OCI-LY7 (cell line): ENCODE results near the gene MXD1. TPM values are rescaled to one million over a fixed set of nuclear protein-coding genes. Genes with fewer than 3 reads are reported as not detected.

ENCODE experiments used
- Bru-seq: library from RNA; stranded (reverse); fragments of 400-500 nt; gene quantifications from one replicate; lab custom pipeline; 2021; lab: Mats Ljungman, UMichigan
- BruChase-seq, 2 experiments: library from RNA; stranded (reverse); fragments of 400-500 nt; gene quantifications; one replicate each; lab custom pipeline; 2021; lab: Mats Ljungman, UMichigan
- BruUV-seq: library from RNA; stranded (reverse); fragments of 400-500 nt; replicated peaks from 2 replicates; lab custom pipeline; 2021; lab: Mats Ljungman, UMichigan
- CTCF ChIA-PET: fragments of 300-600 bp; sonication (Branson Sonifier 250); formaldehyde crosslinking; loops from one replicate; lab custom pipeline; 2022; ENCODE audit warnings: antibody characterized with exemption; ENCODE audit not compliant: unreplicated experiment; lab: Charles Lee
- POLR2A ChIA-PET: fragments of 300-600 bp; sonication (Branson Sonifier 250); formaldehyde crosslinking; loops from one replicate; lab custom pipeline; 2022; ENCODE audit warnings: antibody characterized with exemption; lab: Charles Lee
- DNase-seq: peaks from one replicate; pipeline ENCODE4 v3.0.0-alpha.2; 2015; ENCODE audit warnings: low spot score
- H2AFZ ChIP-seq: fragments of 200-600 bp; sonication (generic), shearing (Covaris generic); 2 replicates; pipeline ENCODE4 v1.6.1; 2014; ENCODE audit warnings: mild to moderate bottlenecking, antibody characterized with exemption, low read length, moderate library complexity
- H3K27ac ChIP-seq: fragments of 200-600 bp; sonication (generic); 2 replicates; pipeline ENCODE4 v1.5.1; 2014; ENCODE audit warnings: mixed run types, low read depth, mild to moderate bottlenecking, moderate library complexity, low read length, inconsistent platforms; ENCODE audit not compliant: poor library complexity, severe bottlenecking
- H3K36me3 ChIP-seq: fragments of 200-600 bp; sonication (generic); 2 replicates; pipeline ENCODE4 v1.6.1; 2014; ENCODE audit warnings: mild to moderate bottlenecking, antibody characterized with exemption, low read length, moderate library complexity, mixed read lengths; ENCODE audit not compliant: insufficient read depth
- H3K4me1 ChIP-seq: fragments of 200-600 bp; sonication (generic); 2 replicates; pipeline ENCODE4 v1.5.1; 2014; ENCODE audit warnings: mild to moderate bottlenecking, low read length; ENCODE audit not compliant: insufficient read depth, poor library complexity, severe bottlenecking
- H3K4me2 ChIP-seq: fragments of 200-600 bp; sonication (generic); 2 replicates; pipeline ENCODE4 v1.6.1; 2014; ENCODE audit warnings: mild to moderate bottlenecking, low read length
- H3K4me3 ChIP-seq: fragments of 200-600 bp; sonication (generic); 2 replicates; pipeline ENCODE4 v1.5.1; 2014; ENCODE audit warnings: mild to moderate bottlenecking, low read depth, low read length; ENCODE audit not compliant: poor library complexity, severe bottlenecking
- H3K79me2 ChIP-seq: fragments of 200-600 bp; sonication (generic); 2 replicates; pipeline ENCODE4 v1.6.1; 2016; ENCODE audit warnings: low read depth, mild to moderate bottlenecking, low read length, moderate library complexity, mixed read lengths; ENCODE audit not compliant: insufficient read depth
- H3K9me2 ChIP-seq: fragments of 200-600 bp; sonication (generic); 2 replicates; pipeline ENCODE4 v1.6.1; 2016; ENCODE audit warnings: mild to moderate bottlenecking, low read length, mixed read lengths; ENCODE audit not compliant: insufficient read depth
- H3K9me3 ChIP-seq: fragments of 200-600 bp; sonication (generic); 2 replicates; pipeline ENCODE4 v1.6.1; 2014; ENCODE audit warnings: mild to moderate bottlenecking, mixed run types, low read length, mixed read lengths
- H4K20me1 ChIP-seq: fragments of 200-600 bp; sonication (generic); 2 replicates; pipeline ENCODE4 v1.6.1; 2014; ENCODE audit warnings: mild to moderate bottlenecking, antibody characterized with exemption, low read length, moderate library complexity, mixed read lengths; ENCODE audit not compliant: insufficient read depth
- CTCF ChIP-seq: fragments of 200-600 bp; sonication (generic); conservative IDR thresholded peaks from 2 replicates; pipeline ENCODE4 v1.5.1; 2014; ENCODE audit warnings: mild to moderate bottlenecking, antibody characterized with exemption, low read length, moderate library complexity, mixed read lengths
- EZH2phosphoT487 ChIP-seq: fragments of 200-600 bp; sonication (generic); IDR thresholded peaks from 2 replicates; pipeline ENCODE4 v1.6.1; 2018; ENCODE audit warnings: low read depth, borderline replicate concordance, mild to moderate bottlenecking, mixed run types, antibody characterized with exemption, low read length, moderate library complexity, mixed read lengths
- intact Hi-C: fragments of 100-400 bp; cut with micrococcal nuclease; formaldehyde crosslinking; loops from one replicate; pipeline ENCODE4 v1.10.0; 2022; ENCODE audit not compliant: unreplicated experiment
- long read RNA-seq: library from polyadenylated mRNA; stranded (forward); transcript quantifications from one replicate; pipeline ENCODE4 v2.0.0, GENCODE V29; 2022
- total RNA-seq, 2 experiments: library from RNA; depleted of rRNA in 1 of 2; stranded (reverse); fragments of >200 nt in 1 of 2; shearing (Covaris generic) in 1 of 2; gene quantifications; 2 replicates each; pipeline ENCODE4 v1.2.3, GENCODE V29; 2014 to 2022

The MXD1 gene, protein sequence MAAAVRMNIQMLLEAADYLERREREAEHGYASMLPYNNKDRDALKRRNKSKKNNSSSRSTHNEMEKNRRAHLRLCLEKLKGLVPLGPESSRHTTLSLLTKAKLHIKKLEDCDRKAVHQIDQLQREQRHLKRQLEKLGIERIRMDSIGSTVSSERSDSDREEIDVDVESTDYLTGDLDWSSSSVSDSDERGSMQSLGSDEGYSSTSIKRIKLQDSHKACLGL
- total RNA-seq (2014; rRNA removed; shearing (Covaris generic)) (1.1 and 2.2 TPM in 2 replicates), total RNA-seq (2022) (2.8 and 2.9 TPM in 2 replicates), Bru-seq, nascent RNA (percentile 55 among the genes with signal in this experiment), BruChase-seq, experiment 1, labeled RNA remaining after a 6-hour chase (percentile 37 among the genes with signal in this experiment), BruChase-seq, experiment 2, labeled RNA remaining after a 2-hour chase (percentile 57 among the genes with signal in this experiment)
- long read RNA-seq, partial matches to known transcripts = 0 of 2 reads
- long read RNA-seq, other reads (novel, unspliced or antisense) = 2 of 2 reads

DNA sequence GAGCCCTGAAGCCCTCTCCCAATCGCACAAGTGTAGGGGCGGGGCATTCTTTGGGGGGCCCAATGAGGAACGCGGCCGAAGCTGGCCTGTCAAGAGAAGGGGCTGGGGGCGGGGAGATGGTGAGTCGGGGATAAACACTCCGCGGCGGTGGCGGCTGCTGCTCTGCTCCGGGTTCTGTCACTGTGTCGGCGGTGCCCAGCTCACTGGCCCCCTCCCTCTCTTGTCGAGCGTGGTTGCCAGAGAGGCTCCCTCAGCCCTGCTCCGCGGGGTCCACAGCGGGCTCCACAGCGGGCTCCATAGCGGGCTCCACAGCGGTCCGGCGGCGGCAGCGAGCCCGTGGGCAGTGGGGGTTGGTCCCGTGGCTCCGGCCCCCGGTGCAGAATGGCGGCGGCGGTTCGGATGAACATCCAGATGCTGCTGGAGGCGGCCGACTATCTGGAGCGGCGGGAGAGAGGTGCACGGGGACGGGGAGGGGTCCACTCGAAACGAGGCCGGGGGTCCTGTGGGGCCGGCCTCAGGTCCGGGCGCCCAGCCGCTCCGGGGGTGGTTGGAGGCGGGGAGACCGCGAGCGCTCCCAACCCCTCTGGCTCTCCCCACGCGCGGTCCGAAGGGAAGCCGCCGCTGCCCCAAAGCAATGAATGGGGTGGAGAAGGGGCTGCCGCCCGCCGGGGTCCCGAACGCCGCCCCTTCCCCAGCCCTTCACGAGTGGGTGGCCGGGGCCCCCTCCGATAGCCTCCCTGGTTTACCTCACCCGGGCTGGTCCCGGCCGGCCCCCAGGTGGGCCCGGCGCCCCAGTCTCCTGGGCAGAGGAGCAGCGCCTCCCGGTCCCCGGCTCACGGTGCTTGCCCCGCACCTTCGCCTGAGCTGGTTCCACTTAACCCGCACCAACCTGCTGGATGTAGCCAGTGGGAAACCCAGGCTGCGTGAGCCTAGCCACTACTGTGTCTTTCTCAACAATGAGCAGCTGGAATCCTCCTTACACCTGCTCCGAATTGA lies at the start of gene MXD1:
Gene MXD1, plus strand, starts transcription at position 160 of the 996 bp plus-strand sequence. Its CDS starts 222 bp downstream, at position 382.
- ChIA-PET POLR2A (interaction anchor here (0.6 to 3.2 kb wide), 29 partner anchors 8 to 378 kb away, joined by 3 to 19 read pairs (median 5); partner anchors contain the start of genes C2orf42, PCYOX1, SNRNP27 and SNRPG), CTCF (interaction anchor here (0.9 to 1.5 kb wide), 2 partner anchors 22 to 191 kb away, joined by 4 to 6 read pairs; partner anchors contain the start of gene SNRNP27)
- no peaks in the 10 kb centered on the region for H3K79me2 ChIP-seq
- intact Hi-C loops = loop anchor here (1.0 to 5.0 kb wide), 7 partner anchors 156 to 386 kb away; partner anchors contain the start of genes SNRPG and TIA1
- H3K9me2 ChIP-seq = no peaks in the 10 kb centered on the region
- no peaks in the 10 kb centered on the region for H4K20me1 ChIP-seq
- peaks cover 9% of the 10 kb centered on the region; the same call in 1 of the 2 replicates for H3K36me3 ChIP-seq
- peak within 1 kb of the TSS; percentile 74; the same call in 1 of the 2 replicates for H2AFZ ChIP-seq
- peaks cover 40% of the 10 kb centered on the region for H3K4me1 ChIP-seq
- peak within 1 kb of the TSS; percentile 58 for H3K27ac ChIP-seq
- H3K4me3 ChIP-seq = peak within 1 kb of the TSS; percentile 91
- DNase-seq = no peak
- BruUV-seq = no TSS peak
- TF ChIP-seq CTCF = no peak
- no peak for TF ChIP-seq EZH2phosphoT487
- H3K9me3 ChIP-seq = no peaks in the 10 kb centered on the region
- peak within 1 kb of the TSS; percentile 92 for H3K4me2 ChIP-seq

- H3K79me2 ChIP-seq = no peaks in the 10 kb centered on the region
- no peak overlapping the region for H2AFZ ChIP-seq
- ChIA-PET POLR2A (interaction anchor here (0.6 kb wide), 1 partner anchor 109 kb away, joined by 7 read pairs; no protein-coding TSS in a partner anchor), CTCF (no interaction called here)
- no peak overlapping the region for H3K4me3 ChIP-seq
- DNase-seq = no peak
- no peak overlapping the region for H3K27ac ChIP-seq
- intact Hi-C loops = no loop called here
- H3K4me2 ChIP-seq = no peak overlapping the region
- no peaks in the 10 kb centered on the region for H3K9me2 ChIP-seq
- peaks cover 3% of the 10 kb centered on the region for H3K4me1 ChIP-seq
- H4K20me1 ChIP-seq = no peaks in the 10 kb centered on the region
- TF ChIP-seq EZH2phosphoT487 = no peak
- no peak for TF ChIP-seq CTCF
- H3K9me3 ChIP-seq = no peaks in the 10 kb centered on the region
- no TSS peak for BruUV-seq
- no peaks in the 10 kb centered on the region for H3K36me3 ChIP-seq
Observed at GRCh38 chr2:69888451-69888850, 26.5 kb upstream of the MXD1 start.
